Measurements from ENCODE around the gene JPH3. TPM values are rescaled to one million over a fixed set of nuclear protein-coding genes. Genes with fewer than 3 reads are reported as not detected.

The JPH3 gene
- total RNA-seq, 1 experiment from 2014 or later = 32.7 TPM

GRCh38 chr16:87561200-87562105, 40.9 kb upstream of the JPH3 start:
- Histone ChIP-seq H3K9ac (ENCODE audit: extremely low read depth, insufficient read length, low read length) (no peak overlapping the region), H4K8ac (replicated peaks; ENCODE audit: insufficient read length, low read depth, low read length) (no peak overlapping the region), H3K14ac (ENCODE audit: insufficient read depth, low read length) (no peak overlapping the region), H2BK15ac (ENCODE audit: low read depth, low read length) (no peak overlapping the region), H3K56ac (ENCODE audit: insufficient read length, low read depth, low read length) (no peak overlapping the region), H4K5ac (ENCODE audit: insufficient read length, low read depth, low read length) (no peak overlapping the region), H3K27me3 (ENCODE audit: insufficient read depth, low read length) (no peaks in the 10 kb centered on the region), H3K4me2 (ENCODE audit: insufficient read depth, insufficient read length, low read length) (no peak overlapping the region), H4K91ac (ENCODE audit: insufficient read length, low read depth, low read length) (no peak overlapping the region), H3T11ph (ENCODE audit: low read length) (no peak overlapping the region), H2BK20ac (ENCODE audit: low read depth, low read length, poor library complexity, severe bottlenecking) (no peak overlapping the region), H3K9me3 (ENCODE audit: control insufficient read depth, low read depth, low read length) (no peaks in the 10 kb centered on the region), H2AFZ (ENCODE audit: low read length) (no peak overlapping the region), H2BK12ac (ENCODE audit: insufficient read length, low read depth, low read length) (no peak overlapping the region), H3K27ac (ENCODE audit: insufficient read length, low read depth, low read length) (no peak overlapping the region), H3K4me1 (ENCODE audit: insufficient read depth, low read length) (no peaks in the 10 kb centered on the region), H4K20me1 (ENCODE audit: control insufficient read depth, insufficient read depth, insufficient read length) (no peaks in the 10 kb centered on the region), H2AK5ac (ENCODE audit: insufficient read length, low read length) (no peak overlapping the region), H3K79me2 (ENCODE audit: insufficient read depth, low read length) (no peaks in the 10 kb centered on the region), H3K18ac (ENCODE audit: insufficient read length, low read depth, low read length) (no peak overlapping the region), H3K79me1 (ENCODE audit: insufficient read depth, low read depth, low read length, poor library complexity, severe bottlenecking) (no peaks in the 10 kb centered on the region), H3K23me2 (ENCODE audit: insufficient read length, low read depth, low read length, poor library complexity, severe bottlenecking) (no peaks in the 10 kb centered on the region), H2BK5ac (ENCODE audit: insufficient read length, low read length) (no peak overlapping the region), H3K23ac (ENCODE audit: insufficient read length, low read depth, low read length) (no peak overlapping the region), H2BK120ac (ENCODE audit: low read depth, low read length, poor library complexity, severe bottlenecking) (no peak overlapping the region), H3K4ac (ENCODE audit: low read depth, low read length) (no peak overlapping the region)
- H3K4me1 Mint-ChIP-seq = peaks cover 0 to 9% of the 10 kb centered on the region in 2 experiments; a peak in 3 of 4 replicates
- no peak overlapping the region for H3K4me3 Mint-ChIP-seq
- no peak for TF ChIP-seq CTCF (conservative IDR thresholded peaks at IDR 0.05)
- no peaks in the 10 kb centered on the region; the same call in none of the 2 replicates for H3K27me3 Mint-ChIP-seq (ENCODE audit: low read depth)
- peaks cover 0 to 9% (median 6%) of the 10 kb centered on the region in 3 experiments; a peak in 3 of 7 replicates for H3K36me3 Mint-ChIP-seq (ENCODE audit: insufficient read depth in 1 of 3, low read depth in 3 of 3)
- WGBS (ENCODE audit: extremely low coverage, insufficient read length, low lambda C conversion rate) = no CpG with 5 or more reads among the region's 29 CpGs
- no peak overlapping the region for H3K27ac Mint-ChIP-seq
- H3K9me3 Mint-ChIP-seq = peaks cover 18% of the 10 kb centered on the region in 2 experiments
- no peak for DNase-seq

Measured in H9 (cell line).